ENCODE results near the gene HMCN2. TPM values are rescaled to one million over a fixed set of nuclear protein-coding genes. Genes with fewer than 3 reads are reported as not detected.

Gene HMCN2
- total RNA-seq, 1 donor from 2014 or later = 5.8 TPM

- Mint-ChIP-seq H3K27ac (no peak overlapping the region), H3K4me3 (no peak overlapping the region), H3K36me3 (no peaks in the 10 kb centered on the region), H3K4me1 (peaks cover 18% of the 10 kb centered on the region), H3K27me3 (ENCODE audit: low read depth) (peaks cover 36% of the 10 kb centered on the region), H3K9me3 (no peaks in the 10 kb centered on the region)
- no peak for TF ChIP-seq CTCF (IDR thresholded peaks at IDR 0.05; ENCODE audit: unreplicated experiment)
- DNase-seq (ENCODE audit: low spot score in 2 of 2, unreplicated experiment in 2 of 2) = no peak
These were observed 60.4 kb downstream of the HMCN2 start for GRCh38 chr9:130325921-130326320.

GRCh38 chr9:130327070-130327780 lies 61.7 kb downstream of the HMCN2 start:
- H3K36me3 Mint-ChIP-seq = no peaks in the 10 kb centered on the region
- H3K27me3 Mint-ChIP-seq (ENCODE audit: low read depth) = peaks cover 30% of the 10 kb centered on the region
- no peak overlapping the region for H3K27ac Mint-ChIP-seq
- no peak for DNase-seq (ENCODE audit: low spot score in 2 of 2, unreplicated experiment in 2 of 2)
- H3K9me3 Mint-ChIP-seq = no peaks in the 10 kb centered on the region
- no peak for TF ChIP-seq CTCF (IDR thresholded peaks at IDR 0.05; ENCODE audit: unreplicated experiment)
- peaks cover 15% of the 10 kb centered on the region for H3K4me1 Mint-ChIP-seq
- no peak overlapping the region for H3K4me3 Mint-ChIP-seq

- Mint-ChIP-seq H3K27me3 (ENCODE audit: low read depth) (peaks cover 24% of the 10 kb centered on the region), H3K4me1 (peaks cover 15% of the 10 kb centered on the region), H3K27ac (no peak overlapping the region), H3K36me3 (no peaks in the 10 kb centered on the region), H3K9me3 (no peaks in the 10 kb centered on the region), H3K4me3 (no peak overlapping the region)
- DNase-seq (ENCODE audit: low spot score in 2 of 2, unreplicated experiment in 2 of 2) = no peak
- no peak for TF ChIP-seq CTCF (IDR thresholded peaks at IDR 0.05; ENCODE audit: unreplicated experiment)
These were observed 62.3 kb downstream of the HMCN2 start for GRCh38 chr9:130327781-130328348.

GRCh38 chr9:130328349-130328801 lies 62.8 kb downstream of the HMCN2 start:
- no peak overlapping the region for H3K27ac Mint-ChIP-seq
- peaks cover 20% of the 10 kb centered on the region for H3K27me3 Mint-ChIP-seq (ENCODE audit: low read depth)
- DNase-seq (ENCODE audit: low spot score in 2 of 2, unreplicated experiment in 2 of 2) = no peak

GRCh38 chr9:130329061-130329460 lies 63.5 kb downstream of the HMCN2 start:
- no peak overlapping the region for H3K27ac Mint-ChIP-seq
- no peak overlapping the region for H3K4me3 Mint-ChIP-seq
- H3K9me3 Mint-ChIP-seq = no peaks in the 10 kb centered on the region
- no peak for DNase-seq (ENCODE audit: low spot score in 2 of 2, unreplicated experiment in 2 of 2)
- peaks cover 18% of the 10 kb centered on the region for H3K4me1 Mint-ChIP-seq
- peaks cover 19% of the 10 kb centered on the region for H3K27me3 Mint-ChIP-seq (ENCODE audit: low read depth)
- no peak for TF ChIP-seq CTCF (IDR thresholded peaks at IDR 0.05; ENCODE audit: unreplicated experiment)
- no peaks in the 10 kb centered on the region for H3K36me3 Mint-ChIP-seq

More at GRCh38 chr9:130328349-130328801, 62.8 kb downstream of the HMCN2 start:
- no peak for TF ChIP-seq CTCF (IDR thresholded peaks at IDR 0.05; ENCODE audit: unreplicated experiment)
- Mint-ChIP-seq H3K36me3 (no peaks in the 10 kb centered on the region), H3K9me3 (no peaks in the 10 kb centered on the region), H3K4me1 (peaks cover 17% of the 10 kb centered on the region), H3K4me3 (peak overlapping the region; percentile 33)

Measured in mesothelial cell of epicardium (in vitro differentiated cells).